B cell (primary cell): ENCODE results near the gene SERPINI2. TPM values are rescaled to one million over a fixed set of nuclear protein-coding genes. Genes with fewer than 3 reads are reported as not detected.

Experiments
- ATAC-seq: fragments of 200-7000 bp; cut with Tn5 transposase; one replicate; pipeline ENCODE4 v1.10.0; 2021; ENCODE audit warnings: low read depth, mild to moderate bottlenecking, moderate number of reproducible peaks, moderate library complexity
- CTCF ChIA-PET: fragments of 350-600 bp; sonication (Branson Sonifier 250); formaldehyde crosslinking; loops from one replicate; lab custom pipeline; 2021; ENCODE audit warnings: antibody characterized with exemption, inconsistent platforms; lab: Charles Lee
- POLR2A ChIA-PET: fragments of 350-600 bp; sonication (Branson Sonifier 250); formaldehyde crosslinking; loops from one replicate; lab custom pipeline; 2021; ENCODE audit warnings: antibody characterized with exemption; lab: Charles Lee
- DNase-seq: peaks from one replicate; pipeline ENCODE4 v3.0.0; 2013
- H2AFZ ChIP-seq: 2 replicates; pipeline ENCODE4 v1.6.1; 2012; ENCODE audit warnings: mild to moderate bottlenecking, low read depth, low read length; ENCODE audit not compliant: insufficient read depth, poor library complexity, severe bottlenecking
- H3K27ac ChIP-seq, 2 donors: 1 replicate in 1 of 2; 2 replicates in 1 of 2; pipeline ENCODE4 v1.5.1; 2012 to 2013; ENCODE audit warnings: low read length in 2 of 2, mild to moderate bottlenecking in 2 of 2, moderate library complexity in 1 of 2
- H3K27me3 ChIP-seq, 4 experiments: fragments of 200-600 bp in 1 of 4; sonication (generic) in 1 of 4; replicated peaks in 1 of 4; 1 replicate in 2 of 4; 2 replicates in 2 of 4; pipeline versions ENCODE4 v1.6.1 to v1.7.0; 2013 to 2016; ENCODE audit warnings: low read length in 3 of 4, mild to moderate bottlenecking in 2 of 4, mixed read lengths in 1 of 4, moderate library complexity in 1 of 4; ENCODE audit not compliant: insufficient read depth in 4 of 4, control insufficient read depth in 3 of 4; ENCODE audit errors: control extremely low read depth in 1 of 4
- H3K36me3 ChIP-seq, 2 experiments: replicated peaks in 1 of 2; 1 replicate in 1 of 2; 2 replicates in 1 of 2; pipeline versions ENCODE4 v1.6.1 to v1.7.1; 2013; ENCODE audit warnings: low read length in 1 of 2; ENCODE audit not compliant: insufficient read depth in 2 of 2, control insufficient read depth in 1 of 2; ENCODE audit errors: control extremely low read depth in 1 of 2, extremely low read depth in 1 of 2
- H3K4me1 ChIP-seq, 2 donors: fragments of 200-600 bp in 1 of 2; sonication (generic) in 1 of 2; 1 replicate in 1 of 2; 2 replicates in 1 of 2; pipeline versions ENCODE4 v1.5.1 to v1.6.1; 2013 to 2017; ENCODE audit warnings: low read length in 2 of 2; ENCODE audit not compliant: control insufficient read depth in 2 of 2, insufficient read depth in 2 of 2
- H3K4me2 ChIP-seq: replicated peaks from 2 replicates; pipeline ENCODE3; 2012; ENCODE audit warnings: mild to moderate bottlenecking, low read depth, low read length; ENCODE audit not compliant: poor library complexity, severe bottlenecking
- H3K4me3 ChIP-seq, 5 experiments: fragments of 200-600 bp in 1 of 5; sonication (generic) in 1 of 5; 1 replicate in 3 of 5; 2 replicates in 2 of 5; pipeline versions ENCODE4 v1.5.1 to v1.7.0; 2011 to 2016; ENCODE audit warnings: low read length in 4 of 5, mild to moderate bottlenecking in 4 of 5, low read depth in 2 of 5, control low read depth in 1 of 5, moderate library complexity in 1 of 5; ENCODE audit not compliant: insufficient read depth in 1 of 5; ENCODE audit errors: control extremely low read depth in 1 of 5, extremely low read depth in 1 of 5
- H3K79me2 ChIP-seq: fragments of 200-600 bp; sonication (generic); one replicate; pipeline ENCODE4 v1.6.0; 2016; ENCODE audit warnings: low read length; ENCODE audit not compliant: control insufficient read depth, insufficient read depth
- H3K9ac ChIP-seq: fragments of 200-600 bp; sonication (generic); 2 replicates; pipeline ENCODE4 v1.6.1; 2017; ENCODE audit warnings: mild to moderate bottlenecking, low read length, moderate library complexity
- H3K9me3 ChIP-seq, 3 donors: one replicate each; pipeline versions ENCODE4 v1.6.1 to v1.7.1; 2013; ENCODE audit warnings: low read length in 2 of 3; ENCODE audit not compliant: control insufficient read depth in 2 of 3, insufficient read depth in 1 of 3; ENCODE audit errors: control extremely low read depth in 1 of 3
- H4K20me1 ChIP-seq: 2 replicates; pipeline ENCODE4 v1.6.0; 2012; ENCODE audit warnings: mild to moderate bottlenecking, low read length; ENCODE audit not compliant: insufficient read depth, control insufficient read depth, poor library complexity, severe bottlenecking
- H3K27ac Mint-ChIP-seq: one replicate; pipeline ENCODE4 v1.8.0; 2021; ENCODE audit warnings: mixed read lengths
- H3K27me3 Mint-ChIP-seq: one replicate; pipeline ENCODE4 v1.8.0; 2021; ENCODE audit warnings: mixed read lengths
- H3K4me1 Mint-ChIP-seq: one replicate; pipeline ENCODE4 v1.8.0; 2021; ENCODE audit warnings: mixed read lengths
- H3K4me3 Mint-ChIP-seq: one replicate; pipeline ENCODE4 v1.8.0; 2021; ENCODE audit warnings: mixed read lengths
- H3K9me3 Mint-ChIP-seq: one replicate; pipeline ENCODE4 v1.8.0; 2022; ENCODE audit warnings: mixed read lengths; ENCODE audit not compliant: insufficient read depth
- CTCF ChIP-seq: fragments of 200-600 bp; IDR thresholded peaks from one replicate; pipeline ENCODE4 v1.8.0; 2022; ENCODE audit warnings: antibody characterized with exemption, mild to moderate bottlenecking
- EZH2 ChIP-seq: IDR thresholded peaks from 2 replicates; pipeline ENCODE4 v1.6.1; 2012; ENCODE audit warnings: borderline replicate concordance, low read depth, mild to moderate bottlenecking, moderate library complexity, low read length; ENCODE audit not compliant: insufficient read depth, poor library complexity, severe bottlenecking
- WGBS: methylation state at CpG from one replicate; pipeline ENCODE4 v1.1.5; 2013; ENCODE audit warnings: missing lambda C conversion rate; ENCODE audit not compliant: insufficient coverage; 5-methylcytosine and 5-hydroxymethylcytosine counted together
- intact Hi-C: fragments of 100-400 bp; cut with micrococcal nuclease; formaldehyde crosslinking; loops from one replicate; pipeline ENCODE4 v1.10.0; 2022
- polyA minus RNA-seq: library from RNA; depleted of rRNA, polyadenylated mRNA; stranded (reverse); fragments of >200 nt; gene quantifications from 2 replicates; pipeline ENCODE4 v1.2.3, GENCODE V29; 2012
- polyA plus RNA-seq: library from polyadenylated mRNA; depleted of rRNA; stranded (reverse); fragments of >200 nt; gene quantifications from 2 replicates; pipeline ENCODE4 v1.2.3, GENCODE V29; 2012
- total RNA-seq, 2 donors: library from RNA; stranded (reverse); fragments of 120-200 nt in 1 of 2; gene quantifications; 1 replicate in 1 of 2; 2 replicates in 1 of 2; pipeline versions ENCODE4 v1.2.3 to v1.2.4, GENCODE V29; 2013 to 2022

Gene SERPINI2, protein sequence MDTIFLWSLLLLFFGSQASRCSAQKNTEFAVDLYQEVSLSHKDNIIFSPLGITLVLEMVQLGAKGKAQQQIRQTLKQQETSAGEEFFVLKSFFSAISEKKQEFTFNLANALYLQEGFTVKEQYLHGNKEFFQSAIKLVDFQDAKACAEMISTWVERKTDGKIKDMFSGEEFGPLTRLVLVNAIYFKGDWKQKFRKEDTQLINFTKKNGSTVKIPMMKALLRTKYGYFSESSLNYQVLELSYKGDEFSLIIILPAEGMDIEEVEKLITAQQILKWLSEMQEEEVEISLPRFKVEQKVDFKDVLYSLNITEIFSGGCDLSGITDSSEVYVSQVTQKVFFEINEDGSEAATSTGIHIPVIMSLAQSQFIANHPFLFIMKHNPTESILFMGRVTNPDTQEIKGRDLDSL
- not detected in 2 replicates for total RNA-seq
- 0.42 TPM for total RNA-seq (2013)
- 0.27 TPM in 1 of 2 replicates, not detected in the other for polyA plus RNA-seq
- polyA minus RNA-seq, result not detected in 2 replicates

DNA sequence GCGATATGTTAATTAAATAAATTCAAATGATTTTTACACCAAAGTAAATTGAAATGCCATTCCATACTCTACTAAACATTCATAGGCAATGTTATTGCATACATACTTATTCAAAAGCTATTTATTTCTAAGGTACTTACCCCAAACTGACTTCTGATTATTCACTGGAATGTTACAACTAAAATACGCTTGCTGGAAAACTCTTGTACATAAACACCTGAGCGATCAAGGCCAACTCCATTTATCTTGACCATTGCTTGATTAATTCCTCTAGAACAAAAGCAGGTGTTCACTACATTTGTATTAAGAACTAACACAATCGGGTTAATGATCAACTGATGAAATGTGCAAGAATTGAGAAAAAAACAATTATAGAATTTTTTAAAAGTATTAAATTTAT lies at the start of gene SERPINI2:
TSS of gene SERPINI2 (minus strand) at position 180 of the 400 bp plus-strand sequence. CDS start 2,208 bp downstream, outside the sequence.
- H3K9me3 ChIP-seq, result no peaks in the 10 kb centered on the region
- H3K4me3 ChIP-seq, result no peak within 1 kb of the TSS
- H3K36me3 ChIP-seq, result no peaks in the 10 kb centered on the region
- H2AFZ ChIP-seq, result no peak within 1 kb of the TSS
- no peaks in the 10 kb centered on the region for H3K4me1 ChIP-seq
- Mint-ChIP-seq H3K27me3 (no peaks in the 10 kb centered on the region), H3K4me1 (no peaks in the 10 kb centered on the region), H3K9me3 (no peaks in the 10 kb centered on the region), H3K4me3 (no peak within 1 kb of the TSS), H3K27ac (no peak within 1 kb of the TSS)
- intact Hi-C loops, result no loop called here
- H3K9ac ChIP-seq, result no peak within 1 kb of the TSS
- CTCF ChIA-PET, result no interaction called here
- ATAC-seq (no peak), DNase-seq (no peak)
- H3K4me2 ChIP-seq, result no peak within 1 kb of the TSS
- H3K27ac ChIP-seq, result no peak within 1 kb of the TSS
- H3K27me3 ChIP-seq, result no peaks in the 10 kb centered on the region
- WGBS, result 93% methylated on average over 2 of the region's 4 CpGs
- no peaks in the 10 kb centered on the region for H4K20me1 ChIP-seq
- POLR2A ChIA-PET, result no interaction called here
- H3K79me2 ChIP-seq, result no peaks in the 10 kb centered on the region
- TF ChIP-seq EZH2 (no peak), CTCF (no peak)

DNA sequence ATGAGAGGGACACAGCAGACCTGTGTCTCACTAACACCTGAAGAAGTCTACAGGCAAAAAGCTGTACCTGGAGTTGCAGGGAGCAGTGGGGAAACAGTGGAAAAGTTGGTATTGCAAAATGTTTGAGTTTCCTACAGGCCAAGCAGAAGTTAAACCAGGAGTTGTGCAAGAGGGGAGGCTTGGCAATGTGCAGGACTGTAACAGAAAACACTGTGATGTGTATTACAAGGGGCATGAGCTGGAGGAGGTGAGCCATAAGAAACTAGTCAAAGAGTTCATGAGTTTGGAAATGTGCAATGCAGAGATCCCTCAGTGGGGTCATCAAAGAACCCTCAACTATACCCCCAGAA lies 47.1 kb upstream of the SERPINI2 start:
- no peaks in the 10 kb centered on the region for H4K20me1 ChIP-seq
- H3K4me3 ChIP-seq, result no peak overlapping the region
- CTCF ChIA-PET, result no interaction called here
- H3K27ac ChIP-seq, result no peak overlapping the region
- intact Hi-C loops, result no loop called here
- Mint-ChIP-seq H3K4me1 (no peaks in the 10 kb centered on the region), H3K9me3 (no peaks in the 10 kb centered on the region), H3K4me3 (no peak overlapping the region), H3K27ac (no peak overlapping the region), H3K27me3 (no peaks in the 10 kb centered on the region)
- H3K4me2 ChIP-seq, result no peak overlapping the region
- H3K36me3 ChIP-seq, result no peaks in the 10 kb centered on the region
- ATAC-seq (no peak), DNase-seq (no peak)
- TF ChIP-seq EZH2 (no peak), CTCF (no peak)
- no peaks in the 10 kb centered on the region for H3K9me3 ChIP-seq
- POLR2A ChIA-PET, result no interaction called here
- H3K79me2 ChIP-seq, result no peaks in the 10 kb centered on the region
- no peak overlapping the region for H2AFZ ChIP-seq
- no peaks in the 10 kb centered on the region for H3K4me1 ChIP-seq
- H3K27me3 ChIP-seq, result no peaks in the 10 kb centered on the region
- H3K9ac ChIP-seq, result no peak overlapping the region
